ENCODE results near the gene ECM1. TPM values are rescaled to one million over a fixed set of nuclear protein-coding genes. Genes with fewer than 3 reads are reported as not detected.

ECM1 gene
- total and polyA plus RNA-seq, 2 of the 8 experiments (the other 6 are each of a cell fraction or from before 2014, with no cell fraction given): 0.95 to 0.98 TPM

GRCh38 chr1:150558761-150559655, 51.1 kb downstream of the ECM1 start:
- H3K27ac ChIP-seq (ENCODE audit: low read depth, low read length): no peak overlapping the region
- H3K14ac ChIP-seq (ENCODE audit: insufficient read length): no peak overlapping the region
- H2BK12ac ChIP-seq (ENCODE audit: low read depth, low read length): peak overlapping the region; percentile 64; the same call in 1 of the 2 replicates
- H3K23ac ChIP-seq (ENCODE audit: insufficient read length): no peak overlapping the region
- peaks cover 0 to 6% of the 10 kb centered on the region in 2 experiments for H4K20me1 ChIP-seq (replicated peaks in 1 of 2; ENCODE audit: control insufficient read depth in 1 of 2, insufficient read depth in 2 of 2, low read length in 2 of 2)
- no peak overlapping the region for H4K91ac ChIP-seq (replicated peaks; ENCODE audit: insufficient read length, low read length)
- H2AK5ac ChIP-seq (ENCODE audit: low read depth, low read length): no peak overlapping the region
- 0 out of 2 replicates have a peak, but pooled peaks cover 3% of the 10 kb centered on the region for H3K79me1 ChIP-seq (ENCODE audit: low read depth, low read length)
- H2BK120ac ChIP-seq (replicated peaks; ENCODE audit: low read depth, low read length): no peak overlapping the region
- no peak overlapping the region for H4K5ac ChIP-seq (ENCODE audit: insufficient read length, low read depth, low read length)
- peaks cover 7% of the 10 kb centered on the region for H3K23me2 ChIP-seq (ENCODE audit: low read depth, low read length)
- H3K27me3 ChIP-seq (replicated peaks in 1 of 4; ENCODE audit: control insufficient read depth in 3 of 4, extremely low read depth in 1 of 4, insufficient read depth in 3 of 4, low read length in 3 of 4): no peaks in the 10 kb centered on the region
- no peak for DNase-seq (ENCODE audit: low read depth in 1 of 2, low spot score in 2 of 2)
- H3K4ac ChIP-seq (replicated peaks; ENCODE audit: insufficient read length, low read depth, low read length): no peak overlapping the region
- H3K36me3 ChIP-seq (ENCODE audit: control insufficient read depth in 2 of 4, insufficient read depth in 4 of 4, low read length in 3 of 4): peaks cover 0 to 4% (median 2%) of the 10 kb centered on the region in 4 experiments; a peak in 2 of 8 replicates
- WGBS, 2 experiments (ENCODE audit: extremely low coverage in 1 of 2, insufficient coverage in 1 of 2, insufficient read length in 1 of 2, insufficient replicate concordance in 2 of 2, low coverage in 1 of 2, low lambda C conversion rate in 2 of 2, missing lambda C conversion rate in 1 of 2): 94% methylated on average over 24 of the region's 28 CpGs; no CpG with 5 or more reads in 1 of the 2 experiments
- FAIRE-seq: no peak
- ChIA-PET CTCF (ENCODE audit: partially characterized antibody) (interaction anchor here (0.6 to 13.7 kb wide), 24 partner anchors 9 to 231 kb away, joined by 3 to 210 read pairs (median 5); partner anchors contain the start of genes ADAMTSL4, FALEC, GOLPH3L and MCL1), POLR2A (ENCODE audit: partially characterized antibody) (interaction anchor here (1.0 to 43.7 kb wide), 6 partner anchors 8 to 415 kb away, joined by 3 to 1380 read pairs (median 42); partner anchors contain the start of genes ADAMTSL4, ENSA, FALEC and MCL1)
- H3K4me2 ChIP-seq (ENCODE audit: insufficient read depth in 1 of 2, low read depth in 2 of 2, low read length in 2 of 2): no peak overlapping the region
- no peaks in the 10 kb centered on the region for H3K9me3 ChIP-seq (ENCODE audit: insufficient read depth in 2 of 2, low read depth in 1 of 2, low read length in 1 of 2)
- H3K79me2 ChIP-seq (ENCODE audit: control insufficient read depth in 1 of 2, insufficient read depth in 2 of 2, low read length in 2 of 2): peaks cover 0 to 17% of the 10 kb centered on the region in 2 experiments; a peak in 2 of 4 replicates
- no peak overlapping the region for H3K9ac ChIP-seq (replicated peaks in 1 of 4; ENCODE audit: extremely low read depth in 1 of 4, low read depth in 3 of 4, low read length in 3 of 4)
- H3K4me1 ChIP-seq (replicated peaks in 1 of 4; ENCODE audit: control insufficient read depth in 3 of 4, insufficient read depth in 4 of 4, low read length in 3 of 4): peaks cover 11 to 22% (median 18%) of the 10 kb centered on the region in 4 experiments
- no peak overlapping the region for H2BK5ac ChIP-seq (ENCODE audit: low read depth, low read length)
- H4K8ac ChIP-seq (ENCODE audit: extremely low read depth, insufficient read depth, low read length): no peak overlapping the region
- no peak overlapping the region for H2BK20ac ChIP-seq (ENCODE audit: low read length)
- no peak overlapping the region for H2BK15ac ChIP-seq (ENCODE audit: low read length)
- no peak overlapping the region for H3K4me3 ChIP-seq (ENCODE audit: extremely low read depth in 1 of 4, insufficient read depth in 2 of 4, low read depth in 3 of 4, low read length in 4 of 4)
- no peak overlapping the region for H3K56ac ChIP-seq (replicated peaks; ENCODE audit: insufficient read length, low read depth, low read length)
- no peak overlapping the region for H3K18ac ChIP-seq (ENCODE audit: extremely low read depth, low read length)
- no peak overlapping the region for H2AFZ ChIP-seq (ENCODE audit: low read length)
- TF ChIP-seq RAD21 (IDR thresholded peaks at IDR 0.05 in 1 of 2, conservative IDR thresholded peaks at IDR 0.05 in 1 of 2; ENCODE audit: low read depth in 2 of 2, low read length in 2 of 2) (no peak), RNF2 (IDR thresholded peaks at IDR 0.05; ENCODE audit: borderline replicate concordance, low read depth, low read length, missing control alignments, poor library complexity, severe bottlenecking) (no peak), BCL11A (IDR thresholded peaks at IDR 0.05; ENCODE audit: low read depth in 2 of 2, low read length in 2 of 2) (no peak), HDAC6 (IDR thresholded peaks at IDR 0.05; ENCODE audit: low read depth, low read length) (no peak), KDM4A (IDR thresholded peaks at IDR 0.05; ENCODE audit: low read depth, low read length, severe bottlenecking) (no peak), CREB1 (IDR thresholded peaks at IDR 0.05) (no peak)
- TF ChIP-seq, protein P1, sequence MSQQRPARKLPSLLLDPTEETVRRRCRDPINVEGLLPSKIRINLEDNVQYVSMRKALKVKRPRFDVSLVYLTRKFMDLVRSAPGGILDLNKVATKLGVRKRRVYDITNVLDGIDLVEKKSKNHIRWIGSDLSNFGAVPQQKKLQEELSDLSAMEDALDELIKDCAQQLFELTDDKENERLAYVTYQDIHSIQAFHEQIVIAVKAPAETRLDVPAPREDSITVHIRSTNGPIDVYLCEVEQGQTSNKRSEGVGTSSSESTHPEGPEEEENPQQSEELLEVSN (IDR thresholded peaks at IDR 0.05): no peak
